Activated CD8-positive, alpha-beta memory T cell treated with anti-CD3 and anti-CD28 coated beads, Interleukin-2, amount 50 U/mL, for 48 hours (primary cell): ENCODE measurements around the gene TMPRSS11B.
"Not testable (repeated sequence)": the region's sequence is repeated elsewhere in the genome, so short reads cannot be mapped to it uniquely, and the experiment has no call there.

Experiments
- DNase-seq: peaks from one replicate; pipeline ENCODE4 v3.0.0-alpha.2; 2020

TMPRSS11B gene

GRCh38 chr4:68245594-68245993, at the start of gene TMPRSS11B:
TSS of gene TMPRSS11B (minus strand) at chr4:68245694. CDS start at chr4:68245558, 136 bp downstream.
- DNase-seq, result no peak

GRCh38 chr4:68291256-68291655, 45.8 kb upstream of the TMPRSS11B start:
- DNase-seq, result no peak

- no peak for DNase-seq
Measured at GRCh38 chr4:68288393-68288740, 42.9 kb upstream of the TMPRSS11B start.

GRCh38 chr4:68287704-68288392, 42.4 kb upstream of the TMPRSS11B start:
- DNase-seq, result no peak

GRCh38 chr4:68283714-68284113, 38.2 kb upstream of the TMPRSS11B start:
- no peak for DNase-seq

GRCh38 chr4:68283095-68283494, 37.6 kb upstream of the TMPRSS11B start:
- no peak for DNase-seq

GRCh38 chr4:68281796-68282740, 36.6 kb upstream of the TMPRSS11B start:
- DNase-seq, result not testable (repeated sequence)

- DNase-seq, result no peak
Measured at GRCh38 chr4:68278029-68278428, 32.5 kb upstream of the TMPRSS11B start.

GRCh38 chr4:68277627-68278026, 32.1 kb upstream of the TMPRSS11B start:
- no peak for DNase-seq

- DNase-seq, result no peak
Measured at GRCh38 chr4:68272860-68273259, 27.4 kb upstream of the TMPRSS11B start.

GRCh38 chr4:68272380-68272779, 26.9 kb upstream of the TMPRSS11B start:
- no peak for DNase-seq

- DNase-seq, result no peak
Measured at GRCh38 chr4:68271851-68272357, 26.4 kb upstream of the TMPRSS11B start.

GRCh38 chr4:68267433-68267944, 22.0 kb upstream of the TMPRSS11B start:
- no peak for DNase-seq

GRCh38 chr4:68264875-68265565, 19.5 kb upstream of the TMPRSS11B start:
- DNase-seq, result no peak

GRCh38 chr4:68259191-68259590, 13.7 kb upstream of the TMPRSS11B start:
- no peak for DNase-seq

- DNase-seq, result no peak
Measured at GRCh38 chr4:68257719-68258118, 12.2 kb upstream of the TMPRSS11B start.

- DNase-seq, result no peak
Measured at GRCh38 chr4:68256284-68256683, 10.8 kb upstream of the TMPRSS11B start.

GRCh38 chr4:68250151-68250930, 4.8 kb upstream of the TMPRSS11B start:
- no peak for DNase-seq

GRCh38 chr4:68249434-68249833, 3.9 kb upstream of the TMPRSS11B start:
- DNase-seq, result no peak

- no peak for DNase-seq
Measured at GRCh38 chr4:68240620-68241019, 4.9 kb downstream of the TMPRSS11B start.

GRCh38 chr4:68228568-68228967, 16.9 kb downstream of the TMPRSS11B start:
- DNase-seq, result no peak

- no peak for DNase-seq
Measured at GRCh38 chr4:68218044-68218443, 27.4 kb downstream of the TMPRSS11B start.
